ENCODE measurements around the gene CCDC47.

DNA sequence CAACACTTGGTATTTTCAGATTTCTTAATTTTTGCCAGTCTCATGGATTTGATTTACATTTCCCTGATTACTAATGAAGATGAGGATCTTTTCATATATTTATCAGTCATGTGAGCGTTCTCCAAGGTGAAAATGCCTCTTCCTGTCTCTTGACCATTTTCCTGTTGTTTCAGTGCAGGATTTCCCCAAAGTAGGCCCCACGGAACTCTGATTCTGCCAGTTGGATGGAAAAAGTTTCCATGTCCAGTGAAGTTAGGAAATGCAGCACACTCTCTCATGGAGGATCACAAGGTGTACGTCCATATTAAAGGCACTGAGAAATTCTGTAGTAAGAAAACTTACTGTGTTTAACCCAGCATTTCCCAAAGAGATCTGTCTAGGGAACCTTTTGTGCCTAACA, 57.0 kb downstream of the CCDC47 start:
- TF ChIP-seq, protein P1, sequence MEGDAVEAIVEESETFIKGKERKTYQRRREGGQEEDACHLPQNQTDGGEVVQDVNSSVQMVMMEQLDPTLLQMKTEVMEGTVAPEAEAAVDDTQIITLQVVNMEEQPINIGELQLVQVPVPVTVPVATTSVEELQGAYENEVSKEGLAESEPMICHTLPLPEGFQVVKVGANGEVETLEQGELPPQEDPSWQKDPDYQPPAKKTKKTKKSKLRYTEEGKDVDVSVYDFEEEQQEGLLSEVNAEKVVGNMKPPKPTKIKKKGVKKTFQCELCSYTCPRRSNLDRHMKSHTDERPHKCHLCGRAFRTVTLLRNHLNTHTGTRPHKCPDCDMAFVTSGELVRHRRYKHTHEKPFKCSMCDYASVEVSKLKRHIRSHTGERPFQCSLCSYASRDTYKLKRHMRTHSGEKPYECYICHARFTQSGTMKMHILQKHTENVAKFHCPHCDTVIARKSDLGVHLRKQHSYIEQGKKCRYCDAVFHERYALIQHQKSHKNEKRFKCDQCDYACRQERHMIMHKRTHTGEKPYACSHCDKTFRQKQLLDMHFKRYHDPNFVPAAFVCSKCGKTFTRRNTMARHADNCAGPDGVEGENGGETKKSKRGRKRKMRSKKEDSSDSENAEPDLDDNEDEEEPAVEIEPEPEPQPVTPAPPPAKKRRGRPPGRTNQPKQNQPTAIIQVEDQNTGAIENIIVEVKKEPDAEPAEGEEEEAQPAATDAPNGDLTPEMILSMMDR (IDR thresholded peaks at IDR 0.05; ENCODE audit: insufficient read depth, low read depth, low read length): no peak
- TF ChIP-seq EZH2 (IDR thresholded peaks at IDR 0.05; ENCODE audit: insufficient read depth, low read length): no peak
